GM18868 (cell line): ENCODE results near the gene AVL9.
A peak's percentile ranks its signal among the peaks of the same experiment; 100 is the strongest.
"Not testable (repeated sequence)": the region's sequence is repeated elsewhere in the genome, so short reads cannot be mapped to it uniquely, and the experiment has no call there.

Experiments used
- ATAC-seq: cut with Tn5 transposase; IDR thresholded peaks from one replicate; pipeline ENCODE4 v1.9.1; 2021; ENCODE audit warnings: mild to moderate bottlenecking, moderate library complexity; ENCODE audit not compliant: unreplicated experiment

The AVL9 gene

GRCh38 chr7:32495298-32496051, at the start of gene AVL9:
Gene AVL9, plus strand, starts transcription at chr7:32495489. Its CDS starts 221 bp downstream, at chr7:32495710.
- peak; percentile 94 for ATAC-seq

- ATAC-seq = no peak
Observed at GRCh38 chr7:32447218-32447617, 48.1 kb upstream of the AVL9 start.

DNA sequence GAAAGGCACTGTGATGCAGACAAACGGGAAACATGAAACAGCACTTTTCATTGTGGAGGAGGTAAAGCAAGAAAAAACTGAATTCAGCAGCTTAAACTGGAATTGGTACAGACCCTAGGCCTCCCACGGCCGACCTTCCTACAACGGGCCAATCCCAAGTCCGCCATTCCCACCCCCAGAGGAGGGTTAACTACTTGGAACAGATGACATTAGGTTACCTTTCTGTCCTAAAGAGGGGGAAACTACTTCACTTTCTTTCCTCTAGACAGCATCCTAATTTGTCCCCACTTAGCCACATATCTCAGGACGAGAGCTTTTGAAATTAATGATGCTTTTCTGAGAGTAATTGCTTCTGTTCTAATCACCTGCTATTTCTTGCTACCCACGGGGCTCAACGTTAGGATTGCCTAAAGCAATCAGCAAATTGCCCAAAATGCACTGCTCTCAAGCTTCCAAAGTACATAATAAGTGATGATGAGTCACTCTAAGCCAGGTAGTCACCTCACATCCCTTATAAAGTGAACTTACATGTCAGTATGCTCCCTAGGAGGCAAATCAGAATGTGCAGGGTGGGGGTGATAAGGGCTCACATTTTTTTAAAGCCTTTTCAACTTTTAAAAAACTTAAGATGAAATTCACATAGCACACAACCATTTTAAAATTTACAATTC, 41.8 kb upstream of the AVL9 start:
- no peak for ATAC-seq

- ATAC-seq = no peak
Observed at GRCh38 chr7:32458025-32458424, 37.3 kb upstream of the AVL9 start.

DNA sequence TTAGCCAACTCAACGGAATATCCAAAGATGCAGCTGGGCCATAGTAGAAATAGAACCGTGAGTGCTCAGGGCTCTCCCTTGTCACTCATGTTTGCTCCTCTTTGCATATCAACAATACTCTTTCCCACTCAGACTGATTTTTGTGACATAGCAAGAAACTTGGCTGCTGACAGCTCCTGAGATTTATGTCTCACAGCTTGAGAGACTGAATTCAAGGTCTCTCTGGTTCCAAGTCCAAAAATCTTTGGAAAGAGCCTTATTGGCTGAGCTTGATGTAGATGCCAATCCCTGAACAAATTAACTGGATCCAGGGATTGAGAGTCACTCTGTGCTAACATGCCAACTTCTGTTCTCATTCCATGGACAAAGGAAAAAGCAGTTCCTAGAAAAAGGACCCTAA, 35.5 kb upstream of the AVL9 start:
- no peak for ATAC-seq

DNA sequence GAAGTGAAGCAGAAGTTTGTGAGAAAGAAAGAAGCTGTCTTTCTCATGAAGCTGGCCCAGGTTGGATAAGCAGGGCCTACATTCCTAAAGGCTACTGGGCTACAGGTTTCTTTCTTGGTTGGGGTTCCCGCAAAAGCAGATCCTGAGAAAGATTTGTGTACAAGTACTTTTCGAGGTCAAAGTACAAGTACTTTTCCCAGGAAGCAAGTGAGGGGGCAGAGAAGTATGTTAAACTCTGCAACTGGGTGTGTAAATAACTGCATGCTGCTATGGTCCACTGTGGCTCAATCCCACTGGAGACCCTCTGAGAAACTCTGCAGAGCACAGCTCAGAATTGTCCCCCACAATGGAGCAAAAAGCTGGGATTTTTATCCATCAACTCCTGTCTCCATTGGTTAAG, 33.8 kb upstream of the AVL9 start:
- no peak for ATAC-seq

DNA sequence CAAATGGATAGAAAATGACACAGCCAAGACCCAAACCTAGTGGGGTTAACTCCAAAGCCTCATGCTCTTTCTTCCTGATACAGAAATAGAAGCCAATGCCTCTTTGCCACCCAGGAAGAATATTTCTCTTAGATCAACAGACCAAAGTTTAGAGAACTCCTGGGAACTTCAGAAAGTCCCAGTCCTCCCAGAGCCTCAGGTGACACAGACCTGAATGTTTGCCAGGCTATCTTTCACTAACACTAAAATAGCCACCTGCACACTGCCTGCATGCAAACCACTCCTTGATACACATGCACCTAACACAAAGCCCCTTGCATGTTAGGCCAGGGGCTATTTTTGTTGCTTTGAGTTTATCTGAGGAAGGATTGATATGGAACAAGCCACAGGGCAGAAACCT, 32.8 kb upstream of the AVL9 start:
- no peak for ATAC-seq

GRCh38 chr7:32462977-32463376, 32.3 kb upstream of the AVL9 start:
- no peak for ATAC-seq

DNA sequence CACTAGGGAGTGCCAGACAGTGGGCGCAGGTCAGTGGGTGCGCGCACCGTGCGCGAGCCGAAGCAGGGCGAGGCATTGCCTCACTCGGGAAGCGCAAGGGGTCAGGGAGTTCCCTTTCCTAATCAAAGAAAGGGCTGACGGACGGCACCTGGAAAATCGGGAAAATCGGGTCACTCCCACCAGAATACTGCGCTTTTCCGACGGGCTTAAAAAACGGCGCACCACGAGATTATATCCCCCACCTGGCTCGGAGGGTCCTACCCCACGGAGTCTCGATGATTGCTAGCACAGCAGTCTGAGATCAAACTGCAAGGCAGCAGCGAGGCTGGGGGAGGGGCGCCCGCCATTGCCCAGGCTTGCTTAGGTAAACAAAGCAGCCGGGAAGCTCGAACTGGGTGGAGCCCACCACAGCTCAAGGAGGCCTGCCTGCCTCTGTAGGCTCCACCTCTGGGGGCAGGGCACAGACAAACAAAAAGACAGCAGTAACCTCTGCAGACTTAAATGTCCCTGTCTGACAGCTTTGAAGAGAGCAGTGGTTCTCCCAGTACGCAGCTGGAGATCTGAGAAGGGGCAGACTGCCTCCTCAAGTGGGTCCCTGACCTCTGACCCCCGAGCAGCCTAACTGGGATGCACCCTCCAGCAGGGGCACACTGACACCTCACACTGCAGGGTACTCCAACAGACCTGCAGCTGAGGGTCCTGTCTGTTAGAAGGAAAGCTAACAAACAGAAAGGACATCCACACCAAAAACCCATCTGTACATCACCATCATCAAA, 30.5 kb upstream of the AVL9 start:
- ATAC-seq = not testable (repeated sequence)

- ATAC-seq = not testable (repeated sequence)
Observed at GRCh38 chr7:32470004-32470403, 25.3 kb upstream of the AVL9 start.

DNA sequence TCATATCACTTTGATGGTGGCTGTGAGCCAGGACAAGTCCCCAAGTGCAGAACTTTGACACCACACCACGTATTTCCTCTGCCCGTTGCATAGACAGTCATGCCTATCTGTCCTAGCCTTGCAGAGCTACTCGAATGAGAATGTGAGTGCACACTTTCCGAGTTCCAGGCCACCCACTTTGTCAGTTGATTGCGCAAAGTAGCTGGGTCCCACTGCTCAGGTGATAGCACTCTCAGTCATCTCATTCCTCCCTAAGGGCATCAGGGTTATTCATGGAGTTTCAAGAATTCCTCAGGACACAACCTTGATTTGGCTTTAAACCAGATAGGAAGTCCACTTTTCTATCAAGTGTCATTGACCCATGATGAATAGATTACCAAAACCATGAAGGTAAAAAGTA, 24.4 kb upstream of the AVL9 start:
- no peak for ATAC-seq

DNA sequence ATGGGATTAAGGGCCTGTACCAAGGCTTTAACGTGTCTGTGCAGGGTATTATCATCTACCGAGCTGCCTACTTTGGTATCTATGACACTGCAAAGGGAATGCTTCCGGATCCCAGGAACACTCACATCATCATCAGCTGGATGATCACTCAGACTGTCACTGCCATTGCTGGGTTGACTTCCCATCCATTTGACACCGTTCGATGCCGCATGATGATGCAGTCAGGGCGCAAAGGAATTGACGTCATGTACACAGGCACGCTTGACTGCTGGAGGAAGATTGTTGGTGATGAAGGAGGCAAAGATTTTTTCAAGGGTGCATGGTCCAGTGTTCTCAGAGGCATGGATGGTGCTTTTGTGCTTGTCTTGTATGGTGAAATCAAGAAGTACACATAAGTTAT, 23.3 kb upstream of the AVL9 start:
- no peak for ATAC-seq

DNA sequence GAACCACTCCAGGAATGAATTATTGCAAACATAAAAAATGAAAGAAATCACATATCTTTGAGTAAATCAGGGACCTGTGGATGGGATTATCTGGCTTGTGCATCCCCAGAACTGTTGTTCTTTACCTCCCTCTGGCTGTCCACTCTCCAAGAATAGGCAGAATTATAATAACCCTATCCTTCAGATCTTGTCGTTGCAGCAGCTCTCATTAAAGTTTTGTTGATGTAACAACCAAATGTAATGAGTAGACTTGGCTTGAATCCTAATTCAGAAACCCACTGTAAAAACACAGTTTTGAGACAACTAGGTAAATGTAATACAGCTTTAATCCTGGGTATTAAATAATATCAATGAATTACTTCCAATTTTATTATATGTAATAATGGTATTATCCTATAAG, 21.3 kb upstream of the AVL9 start:
- ATAC-seq = no peak

GRCh38 chr7:32476816-32477648, 18.3 kb upstream of the AVL9 start:
- ATAC-seq = no peak

GRCh38 chr7:32477649-32477980, 17.7 kb upstream of the AVL9 start:
- ATAC-seq = no peak

GRCh38 chr7:32479574-32480200, 15.6 kb upstream of the AVL9 start:
- peak; percentile 70 for ATAC-seq

DNA sequence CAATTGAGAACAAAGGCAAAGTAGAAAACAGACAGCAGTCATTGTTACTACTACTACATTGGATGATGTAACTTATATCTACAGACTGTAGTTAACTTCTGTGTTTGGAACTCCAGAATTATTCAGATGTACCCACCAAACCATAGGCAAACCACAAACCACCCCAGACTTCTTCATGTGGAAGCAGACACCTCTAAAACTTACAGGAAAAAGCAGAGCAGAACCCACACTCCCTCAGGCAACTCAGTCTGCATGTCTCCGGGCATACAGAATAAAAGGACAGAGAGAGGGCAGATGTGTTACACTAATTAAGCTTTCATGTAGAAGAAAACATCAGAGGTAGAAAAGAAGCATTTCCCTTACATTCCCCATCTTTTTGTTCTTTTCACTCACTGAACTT, 14.1 kb upstream of the AVL9 start:
- ATAC-seq = no peak

GRCh38 chr7:32481921-32482320, 13.4 kb upstream of the AVL9 start:
- ATAC-seq = no peak

DNA sequence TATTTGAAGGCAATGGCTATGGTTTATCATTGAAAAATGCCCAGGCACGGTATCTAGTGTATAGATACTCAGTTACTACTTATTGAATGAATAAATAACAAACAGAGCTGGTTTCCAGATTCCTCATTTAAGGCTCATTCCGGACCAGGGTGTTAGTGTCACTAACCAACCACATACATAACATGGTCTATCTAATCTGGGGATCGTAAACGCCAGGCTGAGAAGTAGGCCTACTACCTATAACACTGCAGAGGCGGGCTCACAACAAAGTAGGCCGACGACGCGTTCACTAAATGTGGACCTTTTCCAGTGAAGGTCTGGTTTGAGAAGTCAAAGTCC, 5.5 kb upstream of the AVL9 start:
- peak; percentile 9 for ATAC-seq

DNA sequence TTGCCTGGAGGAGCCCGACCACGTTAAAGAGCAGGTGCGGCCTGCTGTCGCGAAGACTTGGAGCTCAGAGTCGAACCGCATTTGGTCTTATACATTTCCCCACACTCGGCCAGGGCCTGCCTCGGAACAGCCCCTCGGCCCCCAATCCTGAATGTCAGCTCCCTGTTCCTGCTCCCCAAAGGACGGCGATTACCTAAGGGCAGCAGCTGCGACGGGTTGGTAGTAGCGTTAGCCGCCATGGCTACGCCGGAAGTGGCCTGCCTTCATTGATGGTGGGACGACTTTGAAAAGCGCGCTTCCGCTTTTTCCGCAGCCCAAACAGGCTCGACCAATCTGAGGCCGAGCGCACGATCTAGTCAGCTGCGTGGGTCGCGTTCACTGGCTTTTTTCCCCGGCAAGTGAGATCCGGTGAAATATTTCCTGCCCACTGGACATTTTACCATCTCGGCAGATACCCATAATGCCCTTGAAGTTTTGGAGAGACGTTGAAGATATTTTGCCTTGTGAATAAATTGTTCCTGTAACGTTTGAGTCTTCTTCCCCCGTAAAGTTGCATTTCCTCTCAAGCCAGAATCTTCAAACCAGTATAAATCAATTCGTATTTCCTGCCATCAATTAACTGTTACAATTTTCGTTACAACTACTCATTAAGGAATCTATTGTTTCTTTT, 5.0 kb upstream of the AVL9 start, which contains the start of gene LSM5:
Gene LSM5 (minus strand): TSS at position 254 of the 670 bp plus-strand sequence. CDS start 15 bp downstream, at position 239.
- ATAC-seq = peak; percentile 89
